Measurements from ENCODE around the gene ELP2.
"Not testable (repeated sequence)": the region's sequence is repeated elsewhere in the genome, so short reads cannot be mapped to it uniquely, and the experiment has no call there.

The ELP2 gene

GRCh38 chr18:36116771-36117170 is 12.9 kb upstream of the ELP2 start:
- in situ Hi-C loops (cut with MboI; ENCODE audit: low sequenced_read_pairs) = not testable (repeated sequence)

- in situ Hi-C loops (cut with MboI; ENCODE audit: low sequenced_read_pairs) = no loop called here
Observed at GRCh38 chr18:36120297-36120696, 9.4 kb upstream of the ELP2 start.

GRCh38 chr18:36124841-36125240 is 4.9 kb upstream of the ELP2 start:
- in situ Hi-C loops (cut with MboI; ENCODE audit: low sequenced_read_pairs) = no loop called here

DNA sequence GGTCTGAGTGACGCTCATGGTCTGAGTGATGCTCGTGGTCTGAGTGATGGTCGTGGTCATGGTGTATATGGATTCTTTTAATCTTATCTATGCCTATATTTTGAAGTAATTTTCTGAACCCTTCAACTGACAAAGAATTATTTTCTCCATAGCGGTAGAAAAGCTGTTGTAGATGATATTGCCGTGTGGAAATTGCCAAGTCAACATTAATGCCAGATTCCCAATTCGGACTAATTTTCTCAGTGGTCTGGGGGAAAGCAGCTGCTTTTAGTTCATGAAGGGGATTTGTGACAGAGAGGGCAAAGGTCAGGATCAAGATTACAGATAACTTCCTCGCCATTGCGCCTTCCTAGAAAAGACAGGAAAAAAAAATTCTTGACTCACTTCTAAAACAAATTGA is 3.0 kb upstream of the ELP2 start:
- in situ Hi-C loops (cut with MboI; ENCODE audit: low sequenced_read_pairs) = no loop called here

DNA sequence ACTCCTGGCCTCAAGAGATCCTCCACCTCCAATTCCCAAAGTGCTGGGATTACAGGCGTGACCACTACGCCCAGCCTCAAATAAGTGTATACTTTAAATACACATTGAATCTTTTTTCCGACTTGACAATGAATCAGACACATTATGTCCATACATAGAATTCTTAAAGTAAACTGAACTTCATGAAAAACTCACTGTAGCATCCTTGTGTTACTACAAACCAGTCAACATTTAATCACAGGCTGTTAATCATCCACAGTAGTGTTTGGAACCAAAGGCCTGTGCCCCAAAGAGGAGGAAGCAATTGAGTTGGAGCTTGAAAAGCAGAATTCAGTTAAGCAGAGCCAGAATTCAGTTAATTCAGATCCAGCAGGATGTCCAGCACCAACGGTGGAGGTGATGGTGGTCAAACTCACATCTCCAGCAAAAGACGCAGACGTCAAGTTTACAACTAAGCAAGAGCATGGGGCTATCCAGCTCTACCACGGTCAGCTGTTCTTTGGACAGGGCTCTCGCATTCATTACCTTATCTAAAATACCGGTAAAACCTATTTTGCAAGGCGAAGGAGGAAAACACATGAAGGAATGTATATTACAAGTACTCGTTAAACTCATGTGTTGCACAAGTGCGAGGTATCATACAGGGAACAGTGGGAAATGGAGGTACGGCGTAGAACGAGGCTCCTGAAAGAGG is 1.7 kb upstream of the ELP2 start:
- in situ Hi-C loops (cut with MboI; ENCODE audit: low sequenced_read_pairs) = no loop called here

DNA sequence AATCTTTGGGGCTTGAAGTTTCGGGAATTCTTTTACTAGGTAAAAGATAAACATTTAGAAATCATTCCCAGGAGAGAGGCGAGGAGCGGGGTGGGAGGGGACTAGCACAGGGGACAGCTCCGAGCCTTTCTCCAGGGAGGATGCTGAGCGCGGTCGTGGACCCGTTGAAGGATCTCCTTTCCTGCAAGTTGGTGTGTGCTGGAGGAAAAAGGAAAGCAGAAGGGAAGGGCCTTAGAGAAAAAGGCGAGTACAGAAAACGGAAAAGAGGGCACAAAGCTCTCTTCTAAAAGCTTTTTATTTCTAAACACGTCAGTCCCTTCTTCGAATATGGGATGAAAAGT is 1.2 kb upstream of the ELP2 start:
- in situ Hi-C loops (cut with MboI; ENCODE audit: low sequenced_read_pairs) = no loop called here

- in situ Hi-C loops (cut with MboI; ENCODE audit: low sequenced_read_pairs) = no loop called here
Observed at GRCh38 chr18:36128907-36129299, 796 bp upstream of the ELP2 start.

- in situ Hi-C loops (cut with MboI; ENCODE audit: low sequenced_read_pairs) = no loop called here
Observed at GRCh38 chr18:36130039-36130831, 536 bp downstream of the ELP2 start.

DNA sequence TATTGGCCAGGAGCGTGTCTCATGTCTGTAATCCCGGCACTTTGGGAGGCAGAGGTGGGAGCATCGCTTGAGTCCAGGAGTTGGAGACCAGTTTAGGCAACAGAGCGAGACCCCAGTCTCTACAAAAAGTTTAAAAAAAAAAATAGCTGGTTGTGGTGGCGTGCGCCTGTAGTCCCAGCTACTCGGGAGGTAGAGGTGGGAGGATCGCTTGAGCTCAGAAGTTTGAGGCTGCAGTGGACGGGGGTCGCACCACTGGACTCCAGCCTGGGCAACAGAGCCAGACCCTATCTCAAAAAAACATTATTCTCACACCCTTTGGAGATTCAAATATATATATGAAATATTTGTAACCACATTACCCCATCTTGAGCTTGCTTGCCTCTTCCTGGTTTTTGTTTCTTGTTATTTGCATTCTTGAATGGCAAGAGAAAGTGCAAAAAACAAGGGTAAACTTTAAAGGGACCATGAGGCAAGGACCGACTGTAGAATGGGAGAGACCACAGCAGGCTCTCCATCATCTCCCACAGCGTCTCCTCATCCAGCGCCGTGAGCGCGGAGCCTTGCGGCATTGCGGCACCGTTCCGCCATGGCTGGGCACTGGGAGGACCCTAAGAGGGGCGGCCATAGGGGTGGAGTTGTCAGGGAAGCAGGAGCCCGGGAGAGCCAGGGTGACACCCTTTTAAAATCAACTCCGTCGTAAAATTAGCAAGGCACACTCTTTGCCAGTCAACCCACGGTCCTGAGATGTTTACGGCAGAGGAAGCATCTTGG is 1.4 kb downstream of the ELP2 start:
- in situ Hi-C loops (cut with MboI; ENCODE audit: low sequenced_read_pairs) = no loop called here

DNA sequence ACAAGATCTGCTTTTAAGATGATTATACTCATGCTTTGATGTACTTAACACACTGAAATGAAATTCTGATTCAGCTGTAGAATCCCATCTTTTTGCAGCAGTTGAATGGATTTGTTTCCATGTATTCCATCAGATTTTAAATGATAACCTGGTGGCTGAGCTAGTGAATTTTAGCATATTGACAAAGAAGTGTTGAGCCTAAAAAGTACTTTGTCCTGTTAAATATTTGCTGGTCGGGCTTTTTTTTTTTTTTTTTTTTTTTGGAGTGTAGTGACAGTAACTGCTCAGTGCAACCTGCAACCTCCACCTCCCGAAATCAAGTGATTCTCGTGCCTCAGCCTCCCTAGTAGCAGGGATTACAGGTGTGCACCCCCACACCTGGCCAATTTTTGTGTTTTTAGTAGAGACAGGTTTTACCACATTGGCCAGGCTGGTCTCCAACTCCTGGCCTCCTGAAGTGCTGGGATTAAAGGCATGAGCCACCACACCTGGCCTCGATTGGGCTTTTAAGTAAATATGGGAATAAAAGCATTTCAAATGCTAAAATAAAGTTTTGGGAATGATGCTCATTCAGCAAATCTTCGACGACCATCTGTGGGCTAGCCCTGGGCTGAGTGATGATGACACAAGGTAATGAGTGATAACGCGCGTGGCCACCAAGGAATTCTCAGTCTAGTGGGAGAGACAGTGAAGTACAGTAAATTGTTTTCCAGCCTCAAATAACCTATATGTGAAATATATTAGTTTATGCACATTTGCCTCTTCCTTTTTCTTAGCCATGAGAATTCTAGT is 2.2 kb downstream of the ELP2 start:
- in situ Hi-C loops (cut with MboI; ENCODE audit: low sequenced_read_pairs) = no loop called here

DNA sequence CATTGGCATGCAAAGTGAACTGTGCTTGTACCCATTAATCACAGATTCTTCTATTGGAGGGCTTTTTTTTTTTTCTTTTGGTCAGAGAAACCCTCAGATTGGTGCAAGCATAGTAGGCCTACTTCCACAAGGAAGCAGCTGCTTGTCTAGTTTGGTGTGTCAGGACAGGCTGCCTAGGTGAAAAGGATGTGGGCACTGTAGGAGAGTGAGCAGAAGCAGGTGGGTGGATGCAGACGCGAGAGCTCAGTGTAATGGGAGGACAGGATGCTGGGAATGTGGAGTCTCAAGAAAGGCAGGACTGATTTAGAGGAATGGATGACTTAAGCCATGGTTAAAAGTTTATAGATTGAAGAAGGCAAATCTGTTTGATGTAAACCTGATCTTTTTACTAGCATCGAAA is 3.1 kb downstream of the ELP2 start:
- in situ Hi-C loops (cut with MboI; ENCODE audit: low sequenced_read_pairs) = no loop called here

DNA sequence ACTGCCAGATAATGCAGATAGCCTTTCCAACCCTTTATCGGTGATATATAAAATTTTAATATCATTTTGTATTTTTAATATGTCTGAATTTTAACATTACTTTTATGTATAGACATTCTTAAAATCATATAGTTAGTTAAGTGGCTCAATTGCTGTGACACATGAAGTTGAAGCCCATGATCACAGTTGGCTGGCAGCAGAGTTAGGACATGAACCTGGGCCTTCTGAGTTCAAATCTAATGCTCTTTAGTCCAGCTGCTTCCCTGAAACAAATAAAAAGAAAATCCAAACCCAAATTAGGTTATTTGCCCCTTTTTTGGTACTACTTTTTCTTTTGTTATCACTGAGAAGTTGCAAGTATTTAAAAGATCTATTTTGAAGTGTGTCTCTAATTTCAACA is 5.6 kb downstream of the ELP2 start:
- in situ Hi-C loops (cut with MboI; ENCODE audit: low sequenced_read_pairs) = no loop called here

DNA sequence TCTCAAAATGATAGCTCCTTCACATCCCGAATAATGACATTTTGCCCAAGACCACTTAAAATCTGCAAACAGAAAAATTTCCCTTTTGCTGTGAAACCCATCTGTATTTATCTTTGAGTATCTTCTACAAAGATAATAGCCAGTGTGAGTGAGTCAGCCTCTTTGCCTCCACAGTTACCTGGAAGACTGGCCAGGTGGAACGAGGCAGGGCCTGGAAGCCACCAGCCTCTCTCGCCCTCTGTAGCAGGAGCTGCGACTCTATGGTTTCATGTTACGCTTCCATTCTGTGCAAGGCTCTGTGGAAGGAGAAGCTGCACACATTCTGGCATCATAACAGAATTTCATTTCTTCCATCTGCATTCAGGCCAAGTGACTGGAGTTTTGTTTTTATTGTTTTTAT is 9.5 kb downstream of the ELP2 start:
- in situ Hi-C loops (cut with MboI; ENCODE audit: low sequenced_read_pairs) = no loop called here

GRCh38 chr18:36141576-36141975 is 11.9 kb downstream of the ELP2 start:
- in situ Hi-C loops (cut with MboI; ENCODE audit: low sequenced_read_pairs) = no loop called here

GRCh38 chr18:36142751-36143150 is 13.1 kb downstream of the ELP2 start:
- in situ Hi-C loops (cut with MboI; ENCODE audit: low sequenced_read_pairs) = no loop called here

DNA sequence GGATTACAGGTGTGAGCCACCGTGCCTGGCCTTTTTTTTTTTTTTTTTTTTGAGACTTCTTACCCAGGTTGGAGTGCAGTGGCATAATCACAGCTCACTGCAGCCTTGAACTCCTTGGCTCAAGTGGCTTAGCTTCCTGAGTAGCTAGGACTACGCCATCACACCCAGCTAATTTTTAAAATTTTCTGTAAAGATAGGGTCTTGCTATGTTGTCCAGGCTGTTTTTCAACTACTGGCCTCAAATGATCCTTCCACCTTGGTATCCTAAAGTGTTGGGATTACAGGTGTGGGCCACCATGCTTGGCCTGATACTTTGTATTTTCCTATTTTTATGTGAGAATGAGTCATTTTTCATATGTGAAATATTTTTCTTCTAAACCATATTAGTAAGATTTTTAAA is 13.7 kb downstream of the ELP2 start:
- in situ Hi-C loops (cut with MboI; ENCODE audit: low sequenced_read_pairs) = no loop called here

GRCh38 chr18:36149514-36150289 is 20.0 kb downstream of the ELP2 start:
- in situ Hi-C loops (cut with MboI; ENCODE audit: low sequenced_read_pairs) = no loop called here

DNA sequence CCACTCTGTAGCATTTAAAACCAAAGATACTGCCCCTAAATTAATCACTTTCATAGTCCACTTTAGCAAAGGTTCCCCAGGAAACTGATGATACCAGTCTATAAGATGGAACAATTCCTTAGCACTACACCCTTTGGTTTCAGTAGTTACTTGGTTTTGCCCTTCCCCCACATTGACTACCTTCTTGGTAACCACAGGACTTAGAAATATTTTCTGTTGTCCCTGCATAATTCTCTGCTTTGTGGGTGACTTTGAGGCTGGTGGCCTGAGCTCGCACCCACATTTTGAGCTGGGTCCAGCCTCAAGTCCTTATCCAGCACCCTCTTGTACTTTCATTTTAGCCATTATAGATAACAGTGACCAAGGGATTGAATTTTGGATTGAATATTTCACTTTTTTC is 23.1 kb downstream of the ELP2 start:
- in situ Hi-C loops (cut with MboI; ENCODE audit: low sequenced_read_pairs) = no loop called here

DNA sequence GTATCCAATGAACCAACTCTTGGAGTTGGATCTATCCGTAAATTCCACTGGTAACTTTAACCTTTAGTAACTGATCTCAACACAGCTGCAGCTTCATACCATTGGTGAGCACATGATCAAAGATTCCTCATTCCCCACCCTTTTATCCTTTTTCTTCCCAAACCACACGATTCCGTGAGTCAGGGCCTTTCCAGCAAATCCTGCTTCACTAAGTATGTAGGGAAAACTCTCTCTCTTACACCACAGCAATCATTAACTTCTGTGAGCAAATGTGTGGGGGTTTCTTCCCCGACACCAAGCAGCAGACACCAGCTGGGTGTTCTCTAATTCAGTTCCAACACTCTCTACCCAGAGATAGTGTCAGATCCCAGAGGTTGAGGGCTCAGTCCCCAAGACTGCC is 23.5 kb downstream of the ELP2 start:
- in situ Hi-C loops (cut with MboI; ENCODE audit: low sequenced_read_pairs) = no loop called here

GRCh38 chr18:36153771-36154170 is 24.1 kb downstream of the ELP2 start:
- in situ Hi-C loops (cut with MboI; ENCODE audit: low sequenced_read_pairs) = no loop called here
